HG02970 (cell line): ENCODE results near the gene ING4.

Experiments used
- ATAC-seq: cut with Tn5 transposase; IDR thresholded peaks from one replicate; pipeline ENCODE4 v1.9.1; 2021; ENCODE audit warnings: mild to moderate bottlenecking, moderate library complexity, moderate number of reproducible peaks; ENCODE audit not compliant: unreplicated experiment, low FRiP score

Gene ING4

GRCh38 chr12:6640497-6640896 lies 22.4 kb downstream of the ING4 start:
- no peak for ATAC-seq

GRCh38 chr12:6639151-6639801 lies 23.6 kb downstream of the ING4 start:
- ATAC-seq: no peak

GRCh38 chr12:6638305-6638704 lies 24.6 kb downstream of the ING4 start:
- no peak for ATAC-seq

- ATAC-seq: peak; percentile 41
These were observed 26.9 kb downstream of the ING4 start, which contains the start of gene LPAR5 for GRCh38 chr12:6635856-6636531. TSS of gene LPAR5 (minus strand) at chr12:6635959. CDS start at chr12:6621248, 14,711 bp downstream.

- peak; percentile 40 for ATAC-seq
These were observed 27.5 kb downstream of the ING4 start for GRCh38 chr12:6635375-6635855.

- ATAC-seq: no peak
These were observed 30.6 kb downstream of the ING4 start for GRCh38 chr12:6632026-6632983.

GRCh38 chr12:6631549-6631961 lies 31.4 kb downstream of the ING4 start:
- ATAC-seq: no peak

GRCh38 chr12:6630736-6631135 lies 32.2 kb downstream of the ING4 start:
- no peak for ATAC-seq

- no peak for ATAC-seq
These were observed 35.3 kb downstream of the ING4 start for GRCh38 chr12:6627616-6628015.

- ATAC-seq: no peak
These were observed 36.1 kb downstream of the ING4 start for GRCh38 chr12:6626654-6627283.

GRCh38 chr12:6620885-6621274 lies 42.0 kb downstream of the ING4 start:
- no peak for ATAC-seq

- no peak for ATAC-seq
These were observed 42.6 kb downstream of the ING4 start for GRCh38 chr12:6620137-6620884.

GRCh38 chr12:6618483-6619225 lies 44.3 kb downstream of the ING4 start:
- no peak for ATAC-seq

GRCh38 chr12:6615802-6616201 lies 47.1 kb downstream of the ING4 start:
- no peak for ATAC-seq

- ATAC-seq: no peak
These were observed 48.3 kb downstream of the ING4 start for GRCh38 chr12:6614513-6615172.

GRCh38 chr12:6613776-6614512 lies 49.0 kb downstream of the ING4 start:
- no peak for ATAC-seq

GRCh38 chr12:6613015-6613775 lies 49.7 kb downstream of the ING4 start:
- ATAC-seq: no peak
